PC-3 (cell line): Measurements from ENCODE around the gene GET3.

Experiments used
- EZH2 ChIP-seq: fragments of 300-600 bp; sonication (generic); IDR thresholded peaks from one replicate; pipeline ENCODE4 v1.6.1; 2017; ENCODE audit warnings: antibody characterized with exemption, mild to moderate bottlenecking, low read length; ENCODE audit not compliant: unreplicated experiment
- EZH2phosphoT487 ChIP-seq: fragments of 300-600 bp; sonication (generic); IDR thresholded peaks from 2 replicates; pipeline ENCODE4 v1.6.1; 2018; ENCODE audit warnings: mild to moderate bottlenecking, antibody characterized with exemption, low read length, borderline replicate concordance
- TF ChIP-seq, protein P1 (sequence below): fragments of 300-600 bp; sonication (generic); conservative IDR thresholded peaks from 2 replicates; pipeline ENCODE4 v1.5.1; 2017; ENCODE audit warnings: antibody characterized with exemption, low read depth, mild to moderate bottlenecking, low read length

DNA sequence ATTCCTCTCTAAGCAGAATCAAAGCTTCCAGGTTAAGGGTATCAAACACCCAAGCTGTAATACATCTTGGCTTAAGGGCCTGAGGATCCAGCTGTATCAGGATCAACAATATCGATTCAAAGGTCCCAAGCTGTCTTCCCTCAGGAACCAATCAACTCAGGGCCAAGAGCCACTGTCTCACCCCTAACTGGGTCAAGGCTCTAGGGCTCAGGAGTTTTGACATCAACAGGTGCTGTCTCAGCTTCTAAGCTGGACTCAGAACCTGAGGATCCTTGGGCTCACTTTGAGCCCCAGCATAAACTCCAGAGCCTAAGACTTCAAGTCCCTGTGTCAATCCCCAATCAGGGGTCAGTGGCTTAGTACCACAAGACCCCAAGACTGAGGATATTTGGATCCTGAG, 41.8 kb upstream of the GET3 start:
- TF ChIP-seq, protein P1, sequence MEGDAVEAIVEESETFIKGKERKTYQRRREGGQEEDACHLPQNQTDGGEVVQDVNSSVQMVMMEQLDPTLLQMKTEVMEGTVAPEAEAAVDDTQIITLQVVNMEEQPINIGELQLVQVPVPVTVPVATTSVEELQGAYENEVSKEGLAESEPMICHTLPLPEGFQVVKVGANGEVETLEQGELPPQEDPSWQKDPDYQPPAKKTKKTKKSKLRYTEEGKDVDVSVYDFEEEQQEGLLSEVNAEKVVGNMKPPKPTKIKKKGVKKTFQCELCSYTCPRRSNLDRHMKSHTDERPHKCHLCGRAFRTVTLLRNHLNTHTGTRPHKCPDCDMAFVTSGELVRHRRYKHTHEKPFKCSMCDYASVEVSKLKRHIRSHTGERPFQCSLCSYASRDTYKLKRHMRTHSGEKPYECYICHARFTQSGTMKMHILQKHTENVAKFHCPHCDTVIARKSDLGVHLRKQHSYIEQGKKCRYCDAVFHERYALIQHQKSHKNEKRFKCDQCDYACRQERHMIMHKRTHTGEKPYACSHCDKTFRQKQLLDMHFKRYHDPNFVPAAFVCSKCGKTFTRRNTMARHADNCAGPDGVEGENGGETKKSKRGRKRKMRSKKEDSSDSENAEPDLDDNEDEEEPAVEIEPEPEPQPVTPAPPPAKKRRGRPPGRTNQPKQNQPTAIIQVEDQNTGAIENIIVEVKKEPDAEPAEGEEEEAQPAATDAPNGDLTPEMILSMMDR, result no peak
- TF ChIP-seq EZH2 (no peak), EZH2phosphoT487 (no peak)
